HL-60 (cell line): ENCODE results near the gene PTPRN2.

Source experiments
- GABPA ChIP-seq: IDR thresholded peaks from 2 replicates; pipeline ENCODE4 v1.6.1; 2012; ENCODE audit warnings: low read depth
- SPI1 ChIP-seq: IDR thresholded peaks from 2 replicates; pipeline ENCODE4 v1.6.1; 2012; ENCODE audit warnings: low read depth, mild to moderate bottlenecking, borderline replicate concordance
- TF ChIP-seq, protein P1 (sequence below): IDR thresholded peaks from one replicate; pipeline ENCODE4 v1.5.1; 2011; ENCODE audit warnings: low read length, control low read depth, inconsistent platforms; ENCODE audit not compliant: insufficient read depth
- TF ChIP-seq, protein P2 (sequence below): IDR thresholded peaks from 2 replicates; pipeline ENCODE4 v1.6.1; 2012; ENCODE audit warnings: low read depth; ENCODE audit not compliant: insufficient replicate concordance

DNA sequence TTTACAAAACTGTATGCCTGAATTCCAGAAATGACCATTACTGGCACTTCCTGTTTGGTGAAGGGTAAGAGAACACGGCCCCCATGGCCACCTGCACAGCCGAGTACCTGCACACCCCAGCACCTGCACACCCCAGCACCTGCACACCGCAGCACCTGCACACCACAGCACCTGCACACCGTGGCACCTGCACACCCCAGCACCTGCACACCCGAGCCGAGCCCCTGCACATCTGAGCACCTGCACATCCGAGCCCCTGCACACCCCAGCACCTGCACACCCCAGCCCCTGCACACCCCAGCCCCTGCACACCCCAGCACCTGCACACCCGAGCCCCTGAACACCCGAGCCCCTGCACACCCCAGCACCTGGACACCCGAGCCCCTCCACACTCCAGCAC is 1007.3 kb downstream of the PTPRN2 start:
- TF ChIP-seq, protein P1, sequence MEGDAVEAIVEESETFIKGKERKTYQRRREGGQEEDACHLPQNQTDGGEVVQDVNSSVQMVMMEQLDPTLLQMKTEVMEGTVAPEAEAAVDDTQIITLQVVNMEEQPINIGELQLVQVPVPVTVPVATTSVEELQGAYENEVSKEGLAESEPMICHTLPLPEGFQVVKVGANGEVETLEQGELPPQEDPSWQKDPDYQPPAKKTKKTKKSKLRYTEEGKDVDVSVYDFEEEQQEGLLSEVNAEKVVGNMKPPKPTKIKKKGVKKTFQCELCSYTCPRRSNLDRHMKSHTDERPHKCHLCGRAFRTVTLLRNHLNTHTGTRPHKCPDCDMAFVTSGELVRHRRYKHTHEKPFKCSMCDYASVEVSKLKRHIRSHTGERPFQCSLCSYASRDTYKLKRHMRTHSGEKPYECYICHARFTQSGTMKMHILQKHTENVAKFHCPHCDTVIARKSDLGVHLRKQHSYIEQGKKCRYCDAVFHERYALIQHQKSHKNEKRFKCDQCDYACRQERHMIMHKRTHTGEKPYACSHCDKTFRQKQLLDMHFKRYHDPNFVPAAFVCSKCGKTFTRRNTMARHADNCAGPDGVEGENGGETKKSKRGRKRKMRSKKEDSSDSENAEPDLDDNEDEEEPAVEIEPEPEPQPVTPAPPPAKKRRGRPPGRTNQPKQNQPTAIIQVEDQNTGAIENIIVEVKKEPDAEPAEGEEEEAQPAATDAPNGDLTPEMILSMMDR, result no peak
- TF ChIP-seq GABPA (no peak), SPI1 (no peak)
- TF ChIP-seq, protein P2, sequence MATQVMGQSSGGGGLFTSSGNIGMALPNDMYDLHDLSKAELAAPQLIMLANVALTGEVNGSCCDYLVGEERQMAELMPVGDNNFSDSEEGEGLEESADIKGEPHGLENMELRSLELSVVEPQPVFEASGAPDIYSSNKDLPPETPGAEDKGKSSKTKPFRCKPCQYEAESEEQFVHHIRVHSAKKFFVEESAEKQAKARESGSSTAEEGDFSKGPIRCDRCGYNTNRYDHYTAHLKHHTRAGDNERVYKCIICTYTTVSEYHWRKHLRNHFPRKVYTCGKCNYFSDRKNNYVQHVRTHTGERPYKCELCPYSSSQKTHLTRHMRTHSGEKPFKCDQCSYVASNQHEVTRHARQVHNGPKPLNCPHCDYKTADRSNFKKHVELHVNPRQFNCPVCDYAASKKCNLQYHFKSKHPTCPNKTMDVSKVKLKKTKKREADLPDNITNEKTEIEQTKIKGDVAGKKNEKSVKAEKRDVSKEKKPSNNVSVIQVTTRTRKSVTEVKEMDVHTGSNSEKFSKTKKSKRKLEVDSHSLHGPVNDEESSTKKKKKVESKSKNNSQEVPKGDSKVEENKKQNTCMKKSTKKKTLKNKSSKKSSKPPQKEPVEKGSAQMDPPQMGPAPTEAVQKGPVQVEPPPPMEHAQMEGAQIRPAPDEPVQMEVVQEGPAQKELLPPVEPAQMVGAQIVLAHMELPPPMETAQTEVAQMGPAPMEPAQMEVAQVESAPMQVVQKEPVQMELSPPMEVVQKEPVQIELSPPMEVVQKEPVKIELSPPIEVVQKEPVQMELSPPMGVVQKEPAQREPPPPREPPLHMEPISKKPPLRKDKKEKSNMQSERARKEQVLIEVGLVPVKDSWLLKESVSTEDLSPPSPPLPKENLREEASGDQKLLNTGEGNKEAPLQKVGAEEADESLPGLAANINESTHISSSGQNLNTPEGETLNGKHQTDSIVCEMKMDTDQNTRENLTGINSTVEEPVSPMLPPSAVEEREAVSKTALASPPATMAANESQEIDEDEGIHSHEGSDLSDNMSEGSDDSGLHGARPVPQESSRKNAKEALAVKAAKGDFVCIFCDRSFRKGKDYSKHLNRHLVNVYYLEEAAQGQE, result no peak
